Measurements from ENCODE around the gene ATP2C1. TPM values are rescaled to one million over a fixed set of nuclear protein-coding genes. Genes with fewer than 3 reads are reported as not detected.

Gene ATP2C1
- total RNA-seq, 2 experiments from 2014 or later = 40.9 to 44.0 TPM

GRCh38 chr3:130939753-130940152 is 45.9 kb downstream of the ATP2C1 start:
- H3K9me3 Mint-ChIP-seq = no peaks in the 10 kb centered on the region
- ChIA-PET POLR2A (no interaction called here), CTCF (interaction anchor here (1.4 kb wide), 1 partner anchor 13 kb away, joined by 3 read pairs; no protein-coding TSS in a partner anchor)
- Histone ChIP-seq H3K4me1 (ENCODE audit: insufficient read depth, low read length) (no peaks in the 10 kb centered on the region), H3K9me3 (ENCODE audit: control insufficient read depth in 1 of 2, insufficient read depth in 1 of 2, low read length in 2 of 2) (no peaks in the 10 kb centered on the region), H3K36me3 (ENCODE audit: insufficient read depth, low read length) (peaks cover 51% of the 10 kb centered on the region), H3K4me3 (ENCODE audit: low read length) (no peak overlapping the region), H3K27me3 (ENCODE audit: control insufficient read depth in 1 of 2, insufficient read depth in 2 of 2, low read length in 2 of 2) (no peaks in the 10 kb centered on the region), H3K27ac (ENCODE audit: low read depth in 1 of 2, low read length in 2 of 2) (no peak overlapping the region)
- TF ChIP-seq CTCF (IDR thresholded peaks at IDR 0.05) = no peak
- DNase-seq (no peak), ATAC-seq (ENCODE audit: poor library complexity) (no peak)
- no peak overlapping the region for H3K4me3 Mint-ChIP-seq
- H3K27ac Mint-ChIP-seq = no peak overlapping the region
- intact Hi-C loops (cut with DNase I, micrococcal nuclease) = loop anchor here in 1 of 2 experiments (5.0 kb wide), 1 partner anchor 42 kb away; no protein-coding TSS in a partner anchor
- no peaks in the 10 kb centered on the region for H3K27me3 Mint-ChIP-seq
- peaks cover 89% of the 10 kb centered on the region for H3K36me3 Mint-ChIP-seq (ENCODE audit: low read depth)
- no peaks in the 10 kb centered on the region for H3K4me1 Mint-ChIP-seq (ENCODE audit: low read depth)

GRCh38 chr3:130941793-130942192 is 47.9 kb downstream of the ATP2C1 start:
- no peaks in the 10 kb centered on the region for H3K27me3 Mint-ChIP-seq
- H3K36me3 Mint-ChIP-seq (ENCODE audit: low read depth) = peaks cover 95% of the 10 kb centered on the region
- no peak for ATAC-seq (ENCODE audit: poor library complexity)
- H3K9me3 ChIP-seq (ENCODE audit: control insufficient read depth in 1 of 2, insufficient read depth in 1 of 2, low read length in 2 of 2) = no peaks in the 10 kb centered on the region
- peaks cover 55% of the 10 kb centered on the region for H3K36me3 ChIP-seq (ENCODE audit: insufficient read depth, low read length)
- no peak overlapping the region for H3K4me3 Mint-ChIP-seq
- ChIA-PET CTCF (no interaction called here), POLR2A (no interaction called here)
- H3K27ac ChIP-seq (ENCODE audit: low read depth in 1 of 2, low read length in 2 of 2) = no peak overlapping the region
- DNase-seq = no peak
- H3K4me3 ChIP-seq (ENCODE audit: low read length) = no peak overlapping the region
- H3K4me1 Mint-ChIP-seq (ENCODE audit: low read depth) = no peaks in the 10 kb centered on the region
- H3K9me3 Mint-ChIP-seq = no peaks in the 10 kb centered on the region
- TF ChIP-seq CTCF (IDR thresholded peaks at IDR 0.05) = no peak
- H3K4me1 ChIP-seq (ENCODE audit: insufficient read depth, low read length) = no peaks in the 10 kb centered on the region
- H3K27me3 ChIP-seq (ENCODE audit: control insufficient read depth in 1 of 2, insufficient read depth in 2 of 2, low read length in 2 of 2) = no peaks in the 10 kb centered on the region
- intact Hi-C loops (cut with DNase I, micrococcal nuclease) = no loop called here
- H3K27ac Mint-ChIP-seq = no peak overlapping the region

- Histone ChIP-seq H3K9me3 (ENCODE audit: control insufficient read depth in 1 of 2, insufficient read depth in 1 of 2, low read length in 2 of 2) (no peaks in the 10 kb centered on the region), H3K27me3 (ENCODE audit: control insufficient read depth in 1 of 2, insufficient read depth in 2 of 2, low read length in 2 of 2) (no peaks in the 10 kb centered on the region), H3K4me3 (ENCODE audit: low read length) (no peak overlapping the region), H3K36me3 (ENCODE audit: insufficient read depth, low read length) (peaks cover 49% of the 10 kb centered on the region), H3K27ac (ENCODE audit: low read depth in 1 of 2, low read length in 2 of 2) (no peak overlapping the region), H3K4me1 (ENCODE audit: insufficient read depth, low read length) (no peaks in the 10 kb centered on the region)
- no peak overlapping the region for H3K4me3 Mint-ChIP-seq
- ChIA-PET CTCF (no interaction called here), POLR2A (no interaction called here)
- no peaks in the 10 kb centered on the region for H3K27me3 Mint-ChIP-seq
- intact Hi-C loops (cut with DNase I, micrococcal nuclease) = no loop called here
- H3K4me1 Mint-ChIP-seq (ENCODE audit: low read depth) = no peaks in the 10 kb centered on the region
- peaks cover 90% of the 10 kb centered on the region for H3K36me3 Mint-ChIP-seq (ENCODE audit: low read depth)
- H3K9me3 Mint-ChIP-seq = no peaks in the 10 kb centered on the region
- ATAC-seq (ENCODE audit: poor library complexity) (no peak), DNase-seq (no peak)
- H3K27ac Mint-ChIP-seq = no peak overlapping the region
- no peak for TF ChIP-seq CTCF (IDR thresholded peaks at IDR 0.05)
These were observed 53.0 kb downstream of the ATP2C1 start for GRCh38 chr3:130946882-130947281.

Data from CD4-positive, alpha-beta T cell (primary cell).